ENCODE data around the gene MYO1D. TPM values are rescaled to one million over a fixed set of nuclear protein-coding genes. Genes with fewer than 3 reads are reported as not detected.

Gene MYO1D
- polyA plus RNA-seq, 1 donor: 5.7 TPM

GRCh38 chr17:32497431-32498205, 379.3 kb downstream of the MYO1D start:
- DNase-seq: no peak

- DNase-seq: no peak
Measured at GRCh38 chr17:32496395-32497073, 380.4 kb downstream of the MYO1D start.

DNA sequence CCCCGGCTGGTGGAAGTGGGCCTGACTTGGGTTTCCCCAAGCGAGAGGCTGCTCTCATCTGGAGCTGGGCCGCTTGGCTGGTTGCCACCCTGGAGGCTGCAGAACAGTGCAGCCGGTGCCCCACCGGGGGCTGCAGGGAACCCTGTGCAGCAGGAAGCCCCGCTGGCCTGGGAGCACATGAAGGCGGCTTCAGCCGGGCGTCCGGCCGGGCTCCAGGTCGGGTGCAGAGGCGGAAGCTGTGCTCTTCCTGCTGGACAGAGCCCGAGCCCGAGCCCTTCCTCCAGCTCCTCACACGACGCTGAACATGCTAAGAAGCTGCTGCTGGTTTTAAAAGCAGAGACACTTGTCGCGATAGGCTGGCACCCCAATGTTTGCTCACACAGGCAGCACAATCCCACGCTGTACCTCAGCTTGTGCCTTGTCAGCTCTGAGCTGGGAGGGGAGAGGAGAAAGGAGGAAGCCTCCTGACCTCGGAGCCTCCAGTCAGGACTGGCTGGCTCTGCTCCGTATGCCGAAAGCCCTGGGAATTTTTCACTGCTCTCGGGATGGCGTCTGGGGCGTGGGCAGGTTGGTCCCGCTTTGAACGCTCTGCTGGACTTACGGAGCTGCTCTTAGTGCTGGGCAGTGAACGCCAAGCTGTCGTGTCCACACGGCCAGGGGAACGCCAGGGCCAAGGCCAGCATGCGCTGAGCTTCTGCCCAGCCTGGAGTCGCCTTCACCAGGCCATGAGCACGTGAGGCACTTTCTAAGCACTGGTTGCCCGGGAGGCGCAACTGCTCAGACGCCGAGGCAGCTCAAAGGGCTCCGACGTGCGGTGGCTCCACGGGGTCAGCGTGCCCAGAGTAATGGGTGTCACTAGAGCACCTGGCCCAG, 381.3 kb downstream of the MYO1D start:
- DNase-seq: no peak

GRCh38 chr17:32494621-32495358, 382.1 kb downstream of the MYO1D start:
- no peak for DNase-seq

- no peak for DNase-seq
Measured at GRCh38 chr17:32493976-32494513, 382.9 kb downstream of the MYO1D start.

DNA sequence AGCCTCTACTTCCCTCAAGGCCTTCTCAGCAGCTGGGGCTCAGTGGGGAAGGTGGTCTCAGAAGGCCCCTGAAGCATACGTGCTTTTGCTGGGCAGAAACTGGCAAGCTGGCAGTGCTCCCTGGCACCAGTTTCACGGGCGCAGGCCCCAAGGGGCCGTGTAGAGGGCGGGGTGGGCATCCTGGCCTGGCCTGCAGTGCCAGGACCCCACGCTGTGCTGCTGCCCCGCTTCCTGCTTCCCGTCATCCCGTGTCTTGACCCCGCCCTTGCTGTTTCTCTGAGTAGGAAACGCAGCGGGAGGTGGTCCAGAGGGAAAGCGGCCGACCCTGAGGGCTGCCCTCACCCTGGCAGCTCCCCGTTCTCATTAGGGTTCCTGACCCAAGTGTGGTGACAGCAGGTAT, 383.4 kb downstream of the MYO1D start:
- DNase-seq: no peak

DNA sequence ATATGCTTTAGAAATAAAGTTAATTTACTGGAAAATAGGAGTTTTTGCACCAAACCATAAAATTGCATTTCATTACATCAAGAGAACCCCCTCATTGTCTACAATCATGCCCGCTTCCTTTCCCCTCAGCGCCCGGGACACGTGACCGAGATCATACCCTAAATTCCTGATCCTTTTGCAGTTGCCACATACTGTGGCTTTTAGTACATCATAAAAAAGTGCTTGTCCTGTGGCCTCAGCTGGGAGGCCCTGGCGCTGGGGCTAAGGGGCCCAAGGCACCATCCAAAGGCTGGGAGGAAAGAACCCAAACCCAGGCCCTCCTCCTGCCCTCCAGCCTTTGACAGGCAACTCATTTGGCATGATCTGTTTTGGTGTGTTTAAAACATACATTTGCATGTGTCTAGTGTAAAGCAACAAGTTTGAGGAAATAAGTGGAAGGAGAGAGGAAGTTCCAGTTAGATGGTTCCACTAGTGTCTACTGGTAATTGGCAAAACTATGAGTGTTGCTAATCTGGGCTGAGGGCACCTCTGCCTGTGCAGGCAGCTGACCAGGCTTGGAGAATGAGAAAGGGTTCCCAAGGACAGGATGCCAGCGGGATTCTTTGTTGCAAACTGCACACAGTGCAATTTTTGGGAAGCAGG, 384.2 kb downstream of the MYO1D start:
- DNase-seq: no peak

- no peak for DNase-seq
Measured at GRCh38 chr17:32492264-32492589, 384.7 kb downstream of the MYO1D start.

DNA sequence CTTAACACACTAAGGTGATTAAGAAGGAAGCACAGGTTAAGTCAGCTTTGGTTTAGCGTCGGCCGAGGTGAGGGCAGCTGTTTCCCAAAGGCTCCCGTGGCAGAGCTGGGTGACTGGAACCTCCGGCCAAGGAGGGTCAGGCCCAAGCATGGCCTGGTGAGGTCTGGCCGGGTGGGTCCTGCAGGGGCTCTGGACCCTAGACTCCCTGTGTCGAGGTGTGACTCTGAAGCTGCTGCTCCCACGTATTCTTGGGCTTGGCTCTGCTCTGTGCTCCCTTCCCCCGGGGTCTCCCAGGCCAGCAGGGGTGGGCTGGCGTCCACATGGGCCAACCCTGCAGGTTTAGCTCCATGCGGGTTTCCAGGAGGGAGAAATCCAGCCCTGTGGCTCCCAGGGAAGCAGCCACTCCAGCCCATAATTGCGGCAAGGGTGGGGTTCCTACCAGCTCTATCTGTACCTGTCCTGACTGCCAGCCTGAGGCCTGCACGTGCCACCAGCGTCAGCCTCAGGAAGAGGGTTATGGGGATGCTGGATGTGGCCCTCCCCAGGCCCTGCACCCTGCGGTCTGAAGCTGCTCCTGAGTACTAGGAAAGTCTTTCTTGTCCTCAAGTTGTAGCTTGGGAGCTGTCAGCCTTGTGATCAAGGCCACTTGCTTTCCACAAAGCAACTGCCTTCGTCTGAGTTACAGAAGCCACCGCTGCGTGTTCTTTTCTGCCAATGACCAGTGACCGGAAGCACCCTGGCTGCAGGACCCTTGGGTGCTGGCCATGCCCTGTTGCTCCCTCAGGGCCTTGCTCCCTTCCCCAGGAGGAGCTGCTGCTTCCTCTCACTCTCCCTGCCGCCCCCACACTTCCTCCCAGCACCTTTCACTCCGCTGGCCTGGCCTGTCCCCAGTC, 385.3 kb downstream of the MYO1D start:
- DNase-seq: no peak

- no peak for DNase-seq
Measured at GRCh38 chr17:32490101-32490482, 386.8 kb downstream of the MYO1D start.

GRCh38 chr17:32489320-32490100, 387.4 kb downstream of the MYO1D start:
- DNase-seq: no peak

DNA sequence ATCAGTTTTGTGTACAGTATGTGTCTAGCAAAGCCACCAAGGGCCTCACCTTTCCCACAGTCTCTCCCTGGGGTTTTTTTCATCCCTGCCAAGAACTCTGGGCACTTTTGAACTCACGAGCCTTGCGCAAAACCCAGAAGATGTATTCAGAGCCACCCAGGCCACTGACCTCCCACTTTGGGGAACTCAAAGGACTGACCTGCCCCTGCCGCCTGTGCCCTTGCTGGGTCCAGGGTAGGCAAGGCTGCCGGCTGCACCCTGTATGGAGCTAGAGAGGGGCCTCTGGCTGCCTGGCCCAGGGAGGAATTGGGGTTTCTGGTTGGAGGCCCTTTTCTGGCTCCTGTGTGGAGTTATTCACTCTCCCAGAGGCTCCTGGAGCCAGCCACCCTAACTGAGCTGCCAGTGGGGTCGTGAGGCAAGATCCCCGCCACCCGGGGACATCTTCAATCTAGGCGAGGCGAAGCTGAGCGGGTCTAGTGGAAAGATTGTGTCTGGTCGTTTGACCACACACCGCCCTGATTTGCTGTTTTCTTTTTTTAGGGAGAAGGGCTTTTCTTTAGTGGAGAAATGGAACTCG, 388.2 kb downstream of the MYO1D start:
- DNase-seq: no peak

DNA sequence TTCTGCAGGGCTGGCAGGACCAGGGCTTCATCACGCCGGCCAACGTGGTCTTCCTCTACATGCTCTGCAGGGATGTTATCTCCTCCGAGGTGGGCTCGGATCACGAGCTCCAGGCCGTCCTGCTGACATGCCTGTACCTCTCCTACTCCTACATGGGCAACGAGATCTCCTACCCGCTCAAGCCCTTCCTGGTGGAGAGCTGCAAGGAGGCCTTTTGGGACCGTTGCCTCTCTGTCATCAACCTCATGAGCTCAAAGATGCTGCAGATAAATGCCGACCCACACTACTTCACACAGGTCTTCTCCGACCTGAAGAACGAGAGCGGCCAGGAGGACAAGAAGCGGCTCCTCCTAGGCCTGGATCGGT, 388.8 kb downstream of the MYO1D start:
- DNase-seq: no peak

GRCh38 chr17:32487473-32488176, 389.3 kb downstream of the MYO1D start:
- DNase-seq: no peak

GRCh38 chr17:32486701-32487472, 390.0 kb downstream of the MYO1D start, which contains the start of gene CDK5R1:
CDK5R1 (plus strand) TSS chr17:32486993; CDS start chr17:32487621, 628 bp downstream.
- DNase-seq: peak; percentile 69

DNA sequence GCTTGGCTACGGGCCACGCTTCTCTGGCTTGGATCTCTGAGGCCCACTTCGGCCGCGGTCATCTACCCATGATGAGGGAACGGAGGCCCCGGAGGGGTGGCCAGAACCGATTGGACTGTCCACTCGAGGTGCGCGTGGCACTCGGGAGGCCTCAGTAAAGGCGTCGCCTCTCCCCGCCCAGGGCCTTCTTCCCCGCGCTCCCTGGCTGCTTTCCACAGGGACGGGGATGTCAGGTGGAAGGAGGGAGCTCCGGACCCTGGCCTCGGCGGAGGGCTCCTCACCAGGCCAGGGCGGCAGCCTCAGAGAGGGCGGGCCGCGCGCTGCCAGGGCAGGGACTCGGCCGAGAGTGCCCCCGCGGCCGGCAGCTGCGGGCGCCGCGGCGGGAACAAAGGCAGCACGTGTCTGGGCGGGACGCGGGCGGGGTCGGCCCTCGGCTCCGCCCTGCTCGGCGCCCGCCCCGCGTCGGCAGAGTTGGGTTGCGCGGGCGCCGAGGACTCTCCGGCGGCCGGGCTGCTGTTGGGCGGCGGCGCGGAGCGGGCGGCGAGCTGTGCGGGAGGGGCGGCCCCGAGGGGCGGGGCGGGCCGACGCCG, 390.7 kb downstream of the MYO1D start:
- DNase-seq: peak; percentile 80

- DNase-seq: no peak
Measured at GRCh38 chr17:32485261-32486110, 391.4 kb downstream of the MYO1D start.

Data from hindlimb muscle (tissue), 1 donor.